ENCODE data around the gene DIO1. TPM values are rescaled to one million over a fixed set of nuclear protein-coding genes. Genes with fewer than 3 reads are reported as not detected.

Gene DIO1
- total RNA-seq, 4 donors from 2014 or later = not detected

DNA sequence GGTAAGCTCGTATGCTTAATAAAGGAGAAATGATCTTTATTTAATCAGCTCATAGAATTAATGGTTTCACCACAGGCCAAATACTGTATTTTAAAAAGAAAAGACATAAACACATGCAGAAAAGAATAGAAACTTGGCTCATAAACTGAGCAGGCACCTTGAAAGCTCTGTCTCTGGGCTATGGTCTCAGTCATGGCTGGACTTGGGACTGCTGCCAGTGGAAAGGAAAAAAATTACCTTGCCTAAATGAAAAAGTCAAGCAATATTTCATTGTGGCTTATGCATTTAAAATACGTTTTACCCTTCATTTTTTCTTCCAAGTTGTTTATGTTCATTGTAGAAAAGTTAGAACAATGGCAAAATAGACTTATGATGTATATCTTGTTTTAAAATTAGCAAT lies 60.1 kb downstream of the DIO1 start:
- no peak for DNase-seq (ENCODE audit: extremely low spot score)
- no peaks in the 10 kb centered on the region for H3K27me3 ChIP-seq
- intact Hi-C loops (cut with DNase I) = no loop called here

DNA sequence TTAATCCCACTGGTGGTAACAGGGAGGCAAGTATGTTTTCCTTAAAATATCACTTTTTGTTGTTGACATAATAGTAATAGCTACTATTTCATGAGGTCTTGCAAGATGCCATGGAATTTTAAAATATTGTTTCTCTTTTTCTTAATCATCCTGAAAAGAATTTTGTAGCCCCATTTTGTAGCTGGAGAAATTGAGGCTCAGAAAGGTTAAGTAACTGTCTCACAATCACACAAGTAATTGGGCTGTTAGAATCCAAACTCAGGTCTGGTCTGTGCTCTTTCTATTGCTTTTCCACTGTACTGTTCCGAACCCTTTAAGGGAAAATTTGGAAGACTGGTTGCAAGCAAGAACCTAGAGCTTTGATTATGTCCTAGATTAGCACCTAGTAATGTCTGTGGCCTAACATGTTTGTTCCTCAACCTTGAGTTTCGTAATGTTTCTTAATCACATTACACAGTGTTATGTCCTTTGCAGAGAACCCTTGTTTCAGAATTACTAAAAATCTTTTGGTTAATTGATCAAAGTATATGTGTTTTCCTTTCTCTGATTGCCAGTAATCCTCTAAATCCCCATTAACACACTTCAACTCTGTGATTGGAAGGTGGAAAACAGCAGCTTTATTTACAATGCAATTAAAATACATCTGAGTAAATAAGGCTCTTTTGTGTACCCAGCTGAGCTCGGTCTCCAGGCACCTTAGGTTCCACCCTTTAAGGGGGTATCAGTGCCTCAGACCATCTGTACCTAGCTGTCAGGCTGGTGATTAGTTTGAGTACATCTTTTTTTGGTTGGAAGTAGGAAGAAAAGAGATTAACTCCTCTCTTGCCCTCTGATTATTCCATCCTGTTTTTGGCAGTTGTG lies 62.6 kb downstream of the DIO1 start:
- intact Hi-C loops (cut with DNase I) = no loop called here
- peak overlapping the region; percentile 32 to 69 (median 48) for H3K27ac ChIP-seq (replicated peaks in 1 of 4)

More for the DNA sequence above, 60.1 kb downstream of the DIO1 start:
- WGBS = 46% methylated on average over 2 of the region's 2 CpGs
- Histone ChIP-seq H3K4me3 (no peak overlapping the region), H3K4me1 (peaks cover 14 to 49% (median 47%) of the 10 kb centered on the region in 4 donors), H3K36me3 (peaks cover 13 to 55% (median 34%) of the 10 kb centered on the region in 4 donors), H3K27ac (replicated peaks in 1 of 4) (peak overlapping the region in 3 of 4 donors; percentile 15 to 37 (median 17)), H3K9me3 (no peaks in the 10 kb centered on the region)
- TF ChIP-seq EP300 (IDR thresholded peaks at IDR 0.05) (no peak), POLR2AphosphoS5 (IDR thresholded peaks at IDR 0.05) (no peak)

DNA sequence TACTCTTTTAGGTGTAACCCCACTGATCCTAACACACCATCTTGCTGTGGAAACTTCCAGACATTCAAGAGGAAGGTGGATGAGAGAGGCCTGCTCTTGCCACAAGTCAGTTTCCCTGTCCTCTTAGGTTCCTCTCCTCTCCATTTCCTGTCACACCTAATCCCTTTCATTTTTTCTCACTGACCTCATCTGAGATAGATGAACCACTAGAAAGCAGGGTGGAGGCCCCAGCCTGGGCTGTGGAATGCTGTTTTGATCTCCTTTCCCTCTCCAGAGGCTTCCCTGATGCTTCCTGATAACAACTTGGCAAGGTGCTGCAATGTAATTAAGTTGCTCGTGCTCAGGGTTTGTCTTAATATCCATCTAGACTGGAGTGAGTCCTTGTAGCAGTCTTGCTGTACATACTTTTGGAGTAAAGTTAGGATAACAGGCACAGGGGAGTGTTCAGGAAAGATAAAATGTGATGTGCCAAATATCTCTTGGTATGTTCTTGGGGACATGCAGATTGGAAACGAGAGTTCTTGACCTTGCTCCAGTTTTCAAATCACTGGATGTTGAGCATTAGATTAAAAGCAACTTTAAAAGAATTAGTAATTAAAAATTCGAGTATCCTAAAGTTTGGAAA lies 63.3 kb downstream of the DIO1 start:
- peaks cover 10 to 34% (median 31%) of the 10 kb centered on the region in 4 donors for H3K4me1 ChIP-seq
- peak overlapping the region; percentile 32 to 69 (median 48) for H3K27ac ChIP-seq (replicated peaks in 1 of 4)
- peaks cover 32 to 66% (median 50%) of the 10 kb centered on the region in 4 donors for H3K36me3 ChIP-seq
- intact Hi-C loops (cut with DNase I) = no loop called here
- TF ChIP-seq EP300 (IDR thresholded peaks at IDR 0.05) (no peak), POLR2AphosphoS5 (IDR thresholded peaks at IDR 0.05) (peak in 1 of 2 donors; percentile 6), POLR2A (IDR thresholded peaks at IDR 0.05; ENCODE audit: low read depth) (no peak)
- TF ChIP-seq, protein P1, sequence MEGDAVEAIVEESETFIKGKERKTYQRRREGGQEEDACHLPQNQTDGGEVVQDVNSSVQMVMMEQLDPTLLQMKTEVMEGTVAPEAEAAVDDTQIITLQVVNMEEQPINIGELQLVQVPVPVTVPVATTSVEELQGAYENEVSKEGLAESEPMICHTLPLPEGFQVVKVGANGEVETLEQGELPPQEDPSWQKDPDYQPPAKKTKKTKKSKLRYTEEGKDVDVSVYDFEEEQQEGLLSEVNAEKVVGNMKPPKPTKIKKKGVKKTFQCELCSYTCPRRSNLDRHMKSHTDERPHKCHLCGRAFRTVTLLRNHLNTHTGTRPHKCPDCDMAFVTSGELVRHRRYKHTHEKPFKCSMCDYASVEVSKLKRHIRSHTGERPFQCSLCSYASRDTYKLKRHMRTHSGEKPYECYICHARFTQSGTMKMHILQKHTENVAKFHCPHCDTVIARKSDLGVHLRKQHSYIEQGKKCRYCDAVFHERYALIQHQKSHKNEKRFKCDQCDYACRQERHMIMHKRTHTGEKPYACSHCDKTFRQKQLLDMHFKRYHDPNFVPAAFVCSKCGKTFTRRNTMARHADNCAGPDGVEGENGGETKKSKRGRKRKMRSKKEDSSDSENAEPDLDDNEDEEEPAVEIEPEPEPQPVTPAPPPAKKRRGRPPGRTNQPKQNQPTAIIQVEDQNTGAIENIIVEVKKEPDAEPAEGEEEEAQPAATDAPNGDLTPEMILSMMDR (IDR thresholded peaks at IDR 0.05) = no peak
- no peaks in the 10 kb centered on the region for H3K27me3 ChIP-seq
- no peak overlapping the region for H3K4me3 ChIP-seq
- WGBS = 43% methylated on average over 3 of the region's 3 CpGs
- DNase-seq (ENCODE audit: extremely low spot score) = no peak
- H3K9me3 ChIP-seq = no peaks in the 10 kb centered on the region

More for the DNA sequence above, 62.6 kb downstream of the DIO1 start:
- no peaks in the 10 kb centered on the region for H3K27me3 ChIP-seq
- no peaks in the 10 kb centered on the region for H3K9me3 ChIP-seq
- DNase-seq (ENCODE audit: extremely low spot score) = no peak
- 79% methylated on average over 3 of the region's 3 CpGs for WGBS
- peaks cover 10 to 34% (median 31%) of the 10 kb centered on the region in 4 donors for H3K4me1 ChIP-seq
- peaks cover 29 to 66% (median 51%) of the 10 kb centered on the region in 4 donors for H3K36me3 ChIP-seq
- H3K4me3 ChIP-seq = no peak overlapping the region
- no peak for TF ChIP-seq POLR2AphosphoS5 (IDR thresholded peaks at IDR 0.05)
- no peak for TF ChIP-seq EP300 (IDR thresholded peaks at IDR 0.05)
- TF ChIP-seq, protein P1 (IDR thresholded peaks at IDR 0.05) = no peak
- no peak for TF ChIP-seq POLR2A (IDR thresholded peaks at IDR 0.05; ENCODE audit: low read depth)

DNA sequence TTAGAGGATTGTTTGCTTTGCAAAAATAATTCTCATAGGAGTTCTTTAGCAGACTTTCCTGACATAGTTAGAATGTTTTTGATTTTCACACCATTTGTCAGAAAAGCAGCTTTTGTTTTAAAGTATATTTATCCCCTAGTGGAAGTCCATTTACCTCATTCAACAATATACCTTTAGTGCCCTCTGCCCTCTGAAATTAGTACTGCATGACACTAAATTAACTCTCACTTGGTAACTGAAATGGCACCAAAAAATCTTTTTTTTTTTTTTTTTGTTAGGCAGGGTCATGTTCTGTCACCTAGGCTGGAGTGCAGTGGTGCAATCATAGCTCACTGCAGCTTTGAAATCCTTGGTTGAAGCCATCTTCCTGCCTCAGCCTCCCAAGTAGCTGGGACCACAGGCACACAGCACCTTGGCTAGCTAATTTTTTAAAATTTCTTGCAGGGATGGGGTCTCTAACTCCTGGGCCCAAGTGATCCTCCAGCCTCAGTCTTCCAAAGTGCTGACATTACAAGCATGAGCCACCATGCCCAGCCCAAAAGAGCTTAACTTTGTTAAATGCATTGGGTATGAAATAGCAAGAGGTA lies 65.8 kb downstream of the DIO1 start:
- no peak for DNase-seq (ENCODE audit: extremely low spot score)
- no peaks in the 10 kb centered on the region for H3K9me3 ChIP-seq
- no peak overlapping the region for H3K4me3 ChIP-seq
- H3K27me3 ChIP-seq = no peaks in the 10 kb centered on the region
- H3K4me1 ChIP-seq = peaks cover 10 to 19% (median 15%) of the 10 kb centered on the region in 4 donors
- intact Hi-C loops (cut with DNase I) = no loop called here
- no peak overlapping the region for H3K27ac ChIP-seq (replicated peaks in 1 of 4)
- TF ChIP-seq POLR2AphosphoS5 (IDR thresholded peaks at IDR 0.05) = no peak
- no peak for TF ChIP-seq EP300 (IDR thresholded peaks at IDR 0.05)
- TF ChIP-seq, protein P1 (IDR thresholded peaks at IDR 0.05) = peak; percentile 40 to 53 (median 51)
- peaks cover 42 to 68% (median 58%) of the 10 kb centered on the region in 4 donors for H3K36me3 ChIP-seq

Other genes starting within 250 kb of the DIO1 start
- gene GLIS1, start 155.0 kb upstream of the DIO1 start, total RNA-seq = under 1 TPM in 2 of 4 donors, not detected in 2; 0.17 to 0.42 TPM
- gene NDC1, start 55.9 kb upstream of the DIO1 start, total RNA-seq = 1 to 10 TPM; 5.6 to 8.3 (median 8.1) TPM
- gene YIPF1, start 4.4 kb upstream of the DIO1 start, total RNA-seq = 10 to 100 TPM; 16.8 to 21.4 (median 19.7) TPM
- 10 to 100 TPM; 17.4 to 20.8 (median 17.6) TPM for gene IFT25, start 51.5 kb downstream of the DIO1 start, total RNA-seq
- 10 to 100 TPM; 22.8 to 35.6 (median 28.9) TPM for gene LRRC42, start 52.2 kb downstream of the DIO1 start, total RNA-seq
- gene LDLRAD1, start 124.0 kb downstream of the DIO1 start, total RNA-seq = not detected
- gene TMEM59, start 159.0 kb downstream of the DIO1 start, total RNA-seq = 100 to 1,000 TPM; 238 to 334 (median 288) TPM
- gene TCEANC2, start 159.4 kb downstream of the DIO1 start, total RNA-seq = 1 to 10 TPM; 4.8 to 8.6 (median 7.1) TPM

Measured in esophagus muscularis mucosa (tissue), 4 donors.